Right atrium auricular region (tissue), 2 donors: ENCODE data around the gene FAM107B. TPM values are rescaled to one million over a fixed set of nuclear protein-coding genes. Genes with fewer than 3 reads are reported as not detected.

Experiments used
- DNase-seq: peaks from one replicate; pipeline ENCODE4 v3.0.0-alpha.2; 2019; ENCODE audit warnings: low spot score
- H3K27ac ChIP-seq, 2 donors: fragments of 200-600 bp; sonication (generic); 1 replicate in 1 of 2; 2 replicates in 1 of 2; pipeline ENCODE4 v1.5.1; 2016 to 2019
- H3K27me3 ChIP-seq, 2 donors: fragments of 200-600 bp; sonication (generic); one replicate each; pipeline versions ENCODE4 v1.5.1 to v1.6.0; 2017 to 2019
- H3K36me3 ChIP-seq: fragments of 200-600 bp; sonication (generic); one replicate; pipeline ENCODE4 v1.5.1; 2016
- H3K4me1 ChIP-seq, 2 donors: fragments of 200-600 bp; sonication (generic); one replicate each; pipeline versions ENCODE4 v1.5.1 to v1.6.0; 2017 to 2019
- H3K4me3 ChIP-seq, 2 donors: fragments of 200-600 bp; sonication (generic); 1 replicate in 1 of 2; 2 replicates in 1 of 2; pipeline ENCODE4 v1.5.1; 2017 to 2019; ENCODE audit warnings: mild to moderate bottlenecking in 1 of 2, moderate library complexity in 1 of 2
- H3K9me3 ChIP-seq, 2 donors: fragments of 200-600 bp; sonication (generic); one replicate each; pipeline ENCODE4 v1.5.1; 2019
- CTCF ChIP-seq, 2 donors: fragments of 200-600 bp; sonication (generic); IDR thresholded peaks; one replicate each; pipeline ENCODE4 v1.5.1; 2019; ENCODE audit warnings: antibody characterized with exemption in 2 of 2
- total RNA-seq, 2 donors: library from RNA; depleted of rRNA; stranded (reverse); fragments of >200 nt; gene quantifications; one replicate each; pipeline ENCODE4 v1.1.0, GENCODE V29; 2016

Gene FAM107B
- total RNA-seq, 2 donors from 2014 or later = 10.6 to 14.1 TPM

- DNase-seq = no peak
- Histone ChIP-seq H3K27ac (no peak overlapping the region), H3K4me1 (peaks cover 0 to 9% of the 10 kb centered on the region in 2 donors), H3K9me3 (no peaks in the 10 kb centered on the region), H3K27me3 (no peaks in the 10 kb centered on the region), H3K36me3 (no peaks in the 10 kb centered on the region), H3K4me3 (no peak overlapping the region)
- no peak for TF ChIP-seq CTCF (IDR thresholded peaks at IDR 0.05)
Measured at GRCh38 chr10:14554491-14555205, 220.0 kb downstream of the FAM107B start.

- DNase-seq = no peak
- Histone ChIP-seq H3K27ac (peak overlapping the region in 1 of 2 donors; percentile 8), H3K36me3 (no peaks in the 10 kb centered on the region), H3K27me3 (no peaks in the 10 kb centered on the region), H3K9me3 (no peaks in the 10 kb centered on the region), H3K4me3 (no peak overlapping the region), H3K4me1 (peaks cover 0 to 9% of the 10 kb centered on the region in 2 donors)
- no peak for TF ChIP-seq CTCF (IDR thresholded peaks at IDR 0.05)
Measured at GRCh38 chr10:14554091-14554490, 220.6 kb downstream of the FAM107B start.

GRCh38 chr10:14553448-14553847 lies 221.2 kb downstream of the FAM107B start:
- Histone ChIP-seq H3K27ac (peak overlapping the region in 1 of 2 donors; percentile 8), H3K9me3 (no peaks in the 10 kb centered on the region), H3K4me1 (peaks cover 0 to 9% of the 10 kb centered on the region in 2 donors), H3K27me3 (no peaks in the 10 kb centered on the region), H3K4me3 (no peak overlapping the region), H3K36me3 (no peaks in the 10 kb centered on the region)
- TF ChIP-seq CTCF (IDR thresholded peaks at IDR 0.05) = no peak
- DNase-seq = no peak

- no peaks in the 10 kb centered on the region for H3K27me3 ChIP-seq
- DNase-seq = no peak
- H3K27ac ChIP-seq = no peak overlapping the region
- peaks cover 0 to 9% of the 10 kb centered on the region in 2 donors for H3K4me1 ChIP-seq
- no peaks in the 10 kb centered on the region for H3K36me3 ChIP-seq
- H3K4me3 ChIP-seq = no peak overlapping the region
- H3K9me3 ChIP-seq = no peaks in the 10 kb centered on the region
- no peak for TF ChIP-seq CTCF (IDR thresholded peaks at IDR 0.05)
Measured at GRCh38 chr10:14552015-14552414, 222.7 kb downstream of the FAM107B start.

GRCh38 chr10:14550471-14550981 lies 224.2 kb downstream of the FAM107B start:
- peaks cover 0 to 9% of the 10 kb centered on the region in 2 donors for H3K4me1 ChIP-seq
- DNase-seq = no peak
- TF ChIP-seq CTCF (IDR thresholded peaks at IDR 0.05) = no peak

More at GRCh38 chr10:14550471-14550981, 224.2 kb downstream of the FAM107B start:
- no peaks in the 10 kb centered on the region for H3K27me3 ChIP-seq
- no peak overlapping the region for H3K27ac ChIP-seq
- no peak overlapping the region for H3K4me3 ChIP-seq
- no peaks in the 10 kb centered on the region for H3K36me3 ChIP-seq
- H3K9me3 ChIP-seq = no peaks in the 10 kb centered on the region
